Mammary epithelial cell (primary cell): Measurements from ENCODE around the gene PI4KB.

Source experiments
- CTCF ChIP-seq, 2 donors: IDR thresholded peaks in 1 of 2; conservative IDR thresholded peaks in 1 of 2; 2 replicates each; pipeline ENCODE4 v1.5.1; 2011 to 2012; ENCODE audit warnings: inconsistent platforms in 2 of 2, low read length in 2 of 2, mild to moderate bottlenecking in 2 of 2, control low read depth in 1 of 2, low read depth in 1 of 2; ENCODE audit not compliant: insufficient read depth in 1 of 2; ENCODE audit errors: extremely low read depth in 1 of 2
- EZH2 ChIP-seq: IDR thresholded peaks from 2 replicates; pipeline ENCODE4 v1.6.1; 2012; ENCODE audit warnings: low read length, inconsistent platforms, borderline replicate concordance

GRCh38 chr1:151293093-151293492 is 34.1 kb downstream of the PI4KB start:
- no peak for TF ChIP-seq CTCF (conservative IDR thresholded peaks at IDR 0.05 in 1 of 2, IDR thresholded peaks at IDR 0.05 in 1 of 2; ENCODE audit: extremely low read depth in 1 of 2, insufficient read depth in 1 of 2, low read depth in 1 of 2, low read length in 2 of 2)
- TF ChIP-seq EZH2 = no peak
